ENCODE data around the gene HK2. TPM values are rescaled to one million over a fixed set of nuclear protein-coding genes. Genes with fewer than 3 reads are reported as not detected.

Gene HK2
- polyA plus RNA-seq, 5 donors, result 2.1 to 4.7 (median 4.3) TPM

DNA sequence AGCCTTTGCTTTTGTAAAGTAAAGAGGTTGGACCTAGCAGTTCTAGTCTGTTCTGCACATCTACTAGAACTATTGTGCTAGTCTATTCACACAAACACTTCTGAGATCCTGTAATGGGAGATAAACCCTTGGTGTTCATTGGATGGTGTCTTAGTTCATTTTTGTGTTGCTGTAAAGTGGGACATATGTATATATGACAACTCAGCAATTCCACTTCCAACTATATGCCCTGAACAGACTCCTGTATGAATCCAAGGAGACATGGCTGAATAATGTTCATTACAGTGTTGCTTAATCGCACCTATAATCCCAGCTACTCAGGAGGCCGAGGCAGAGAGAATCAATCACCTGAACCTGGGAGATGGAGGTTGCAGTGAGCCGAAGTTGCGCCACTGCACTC, 23.3 kb downstream of the HK2 start:
- no peak for DNase-seq

DNA sequence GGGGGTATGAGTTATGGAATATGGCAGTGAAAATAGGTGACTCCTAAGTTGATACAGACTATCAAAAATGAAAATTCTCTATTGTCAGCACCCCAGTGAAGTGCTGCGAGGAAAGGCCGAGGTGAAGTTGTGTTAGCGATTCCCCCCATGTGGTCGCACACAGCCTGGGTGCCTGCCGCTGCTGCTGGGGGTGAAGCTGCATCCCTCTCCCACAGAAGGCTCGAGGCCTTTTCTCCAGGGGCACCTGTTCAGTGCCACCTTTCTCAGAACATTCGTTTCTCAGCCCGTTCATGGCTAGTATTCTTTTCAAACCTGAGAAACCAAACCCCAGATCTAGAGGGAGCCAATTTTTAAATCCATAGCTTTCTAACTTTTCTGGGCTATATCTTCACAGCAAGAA, 23.8 kb downstream of the HK2 start:
- DNase-seq, result no peak

DNA sequence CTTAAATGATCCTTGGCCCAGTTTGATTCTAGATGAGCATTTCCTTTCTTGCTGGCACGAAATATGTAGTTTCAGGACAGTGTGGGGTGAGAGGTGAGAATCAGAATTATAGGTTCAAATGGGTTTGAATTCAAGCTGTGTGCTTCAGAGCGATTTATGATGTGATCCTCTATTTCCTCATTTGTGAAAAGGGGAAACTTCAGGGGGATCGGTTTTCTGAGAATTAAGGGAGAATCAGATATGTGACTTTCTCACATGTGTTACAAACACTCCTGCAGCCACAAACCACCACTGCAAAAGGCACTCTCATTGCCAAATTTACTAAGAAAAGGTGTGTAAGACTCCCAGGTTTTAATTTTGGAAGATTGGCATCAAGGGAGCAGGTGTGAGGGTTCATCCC, 24.4 kb downstream of the HK2 start:
- DNase-seq, result no peak

DNA sequence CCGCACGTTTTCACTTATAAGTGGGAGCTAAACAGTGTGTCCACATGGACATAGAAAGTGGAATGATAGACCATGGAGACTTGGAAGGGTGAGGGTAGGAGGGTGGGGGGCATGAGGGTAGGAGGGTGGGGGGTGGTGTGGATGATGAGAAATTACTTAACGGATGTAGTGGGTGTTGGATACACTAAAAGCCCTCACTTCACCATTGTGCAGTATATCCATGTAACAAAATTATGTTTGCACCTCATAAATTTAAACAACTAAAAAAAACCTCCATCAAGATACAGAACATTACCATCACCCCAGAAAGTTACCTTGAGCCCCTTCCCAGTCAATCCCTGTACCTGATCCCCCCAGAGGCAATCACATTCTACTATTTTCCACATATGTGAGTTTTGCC, 26.2 kb downstream of the HK2 start:
- DNase-seq, result no peak

DNA sequence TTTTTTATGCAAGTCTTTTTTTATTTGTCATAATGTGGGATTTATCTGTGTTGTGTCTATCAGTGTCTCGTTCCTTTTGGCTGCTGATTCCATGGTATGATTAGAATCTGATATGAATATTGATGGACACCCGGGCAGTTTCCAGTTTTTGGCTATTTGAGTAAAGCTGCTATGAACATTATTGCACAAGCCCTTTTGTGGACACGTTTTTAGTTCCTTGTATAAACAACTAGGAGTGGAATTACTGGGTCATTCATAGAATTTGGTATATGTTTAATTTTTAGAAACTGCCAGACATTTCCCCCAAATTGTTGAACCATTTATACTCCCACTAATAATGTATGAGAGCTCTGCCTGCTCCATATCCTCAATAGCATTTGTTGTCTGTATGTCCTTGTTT, 26.6 kb downstream of the HK2 start:
- no peak for DNase-seq

DNA sequence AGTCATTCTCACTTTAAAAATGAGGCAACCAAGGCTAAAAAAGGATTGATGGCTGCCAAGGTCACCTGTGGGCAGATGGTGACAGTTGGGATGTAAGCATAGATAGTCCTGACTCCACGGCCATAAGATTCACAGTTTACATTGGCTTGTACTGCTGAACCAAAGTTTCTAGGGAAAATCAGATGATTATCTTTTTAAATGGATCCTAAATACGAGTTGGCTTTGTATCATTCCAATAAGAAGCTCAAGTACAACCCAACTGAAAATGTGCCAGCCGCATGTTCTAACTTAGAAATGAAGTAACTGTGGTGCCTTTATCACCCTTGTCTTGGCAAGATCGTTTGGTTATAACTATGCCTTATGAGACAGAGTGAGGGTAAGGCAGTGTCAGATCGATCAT, 27.6 kb downstream of the HK2 start:
- DNase-seq, result no peak

DNA sequence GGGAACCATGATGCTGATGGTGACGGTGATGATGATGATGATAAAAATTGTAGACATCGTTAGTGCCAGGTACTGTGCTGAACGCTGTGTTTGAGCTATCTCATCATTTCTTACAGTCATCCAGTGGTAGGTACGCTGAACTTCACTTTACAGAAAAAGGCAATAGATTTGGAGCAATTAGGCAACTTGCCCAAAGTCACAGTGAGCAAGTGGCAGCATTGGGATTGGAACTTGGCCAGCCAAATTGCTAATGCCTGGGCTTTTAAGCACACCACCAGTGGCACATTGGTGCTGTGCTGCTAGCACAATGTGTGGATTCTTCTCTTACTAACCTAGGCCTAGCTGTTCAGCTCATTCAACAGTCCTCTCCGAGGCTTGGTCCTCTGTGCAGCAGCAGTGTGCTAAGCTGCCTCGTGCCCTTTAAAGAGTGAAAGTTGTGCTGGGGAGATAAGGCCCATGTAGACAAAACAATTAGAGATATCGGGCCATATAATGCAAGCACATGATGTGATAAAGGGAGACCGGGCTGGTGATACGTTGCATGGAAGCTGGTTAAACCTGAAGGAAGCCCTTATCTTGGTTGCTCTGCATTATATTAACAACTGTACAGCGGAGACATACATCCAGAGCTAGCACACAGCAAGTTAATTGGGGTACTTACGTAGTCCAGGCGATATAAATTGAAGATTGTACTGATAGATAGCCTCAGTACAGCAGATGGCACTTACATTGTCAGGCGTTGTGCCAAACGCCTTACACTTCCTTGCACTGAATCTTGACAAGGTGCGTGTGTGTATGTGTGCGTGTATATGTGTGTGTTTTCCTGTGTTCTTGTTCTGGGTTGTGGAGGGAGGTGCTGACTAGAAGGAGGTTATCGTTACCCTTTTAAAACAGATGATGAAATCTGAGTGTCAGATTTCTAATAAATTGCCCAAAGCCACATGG, 28.4 kb downstream of the HK2 start:
- no peak for DNase-seq

DNA sequence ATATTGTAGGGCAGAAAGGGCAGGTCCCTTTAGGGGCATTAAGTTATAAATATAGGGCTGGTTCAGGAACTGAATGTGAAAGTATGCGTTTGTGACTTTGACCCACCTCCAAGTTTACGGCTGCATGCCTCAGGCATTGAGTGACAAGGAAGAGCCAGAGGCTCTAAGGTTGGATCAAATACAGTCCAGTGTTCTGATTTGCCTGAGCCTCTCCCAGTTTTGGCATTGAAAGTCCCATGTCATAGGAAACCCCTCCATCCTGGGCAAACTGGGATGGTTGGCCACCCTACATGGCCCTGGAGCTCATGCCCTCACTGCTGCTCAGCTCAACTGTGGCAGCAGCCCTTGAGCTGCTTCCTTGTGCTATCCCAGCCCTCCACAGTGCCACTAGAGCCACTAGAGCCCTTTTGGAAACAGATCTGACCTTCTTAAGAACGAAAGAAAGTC, 29.9 kb downstream of the HK2 start:
- DNase-seq, result no peak

DNA sequence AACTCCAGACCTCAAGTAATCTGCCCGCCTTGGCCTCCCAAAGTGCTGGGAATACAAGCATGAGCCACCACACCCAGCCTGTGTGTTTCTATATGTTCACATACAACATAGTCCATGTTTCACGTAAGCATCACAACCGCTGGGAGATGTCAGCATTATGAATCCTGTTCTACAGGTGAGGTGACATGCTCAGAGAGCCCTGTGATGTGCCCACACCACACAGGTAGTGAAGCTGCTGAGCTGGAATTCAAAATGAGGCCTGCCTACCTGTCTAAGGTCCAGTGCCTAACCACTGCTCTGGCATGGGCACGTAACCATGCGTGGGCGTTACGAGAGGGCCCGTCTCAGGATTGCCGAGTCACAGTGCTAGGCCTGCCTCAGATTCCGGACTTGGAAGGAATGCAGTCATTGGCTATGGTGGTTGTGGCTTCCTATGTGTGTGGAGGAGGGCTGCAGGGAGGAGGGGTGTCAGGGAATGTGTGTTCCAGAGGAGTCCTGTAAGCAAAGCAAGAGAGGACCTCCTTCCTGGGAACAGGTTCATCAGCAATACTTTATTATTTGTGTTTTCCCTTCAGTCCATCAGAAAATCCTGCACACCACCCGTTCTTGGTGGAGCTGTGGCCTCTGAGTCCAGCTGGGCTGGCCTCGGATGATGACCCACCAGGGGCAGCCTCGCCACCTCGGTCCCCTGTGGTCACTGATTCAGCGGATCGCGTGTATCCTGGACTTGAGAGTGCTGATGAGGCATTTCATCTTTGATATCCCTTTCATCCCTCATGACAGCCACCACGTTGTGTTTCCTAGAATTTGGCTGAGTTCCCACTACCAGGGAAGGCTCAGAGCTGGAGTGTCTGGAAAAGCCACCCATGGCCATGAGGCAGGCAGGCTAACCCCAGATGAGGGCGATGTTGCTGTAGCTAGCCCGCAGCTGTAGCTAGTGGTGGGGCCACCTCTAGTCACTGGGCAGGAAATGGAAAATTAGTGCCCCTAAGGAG, 31.1 kb downstream of the HK2 start:
- no peak for DNase-seq

DNA sequence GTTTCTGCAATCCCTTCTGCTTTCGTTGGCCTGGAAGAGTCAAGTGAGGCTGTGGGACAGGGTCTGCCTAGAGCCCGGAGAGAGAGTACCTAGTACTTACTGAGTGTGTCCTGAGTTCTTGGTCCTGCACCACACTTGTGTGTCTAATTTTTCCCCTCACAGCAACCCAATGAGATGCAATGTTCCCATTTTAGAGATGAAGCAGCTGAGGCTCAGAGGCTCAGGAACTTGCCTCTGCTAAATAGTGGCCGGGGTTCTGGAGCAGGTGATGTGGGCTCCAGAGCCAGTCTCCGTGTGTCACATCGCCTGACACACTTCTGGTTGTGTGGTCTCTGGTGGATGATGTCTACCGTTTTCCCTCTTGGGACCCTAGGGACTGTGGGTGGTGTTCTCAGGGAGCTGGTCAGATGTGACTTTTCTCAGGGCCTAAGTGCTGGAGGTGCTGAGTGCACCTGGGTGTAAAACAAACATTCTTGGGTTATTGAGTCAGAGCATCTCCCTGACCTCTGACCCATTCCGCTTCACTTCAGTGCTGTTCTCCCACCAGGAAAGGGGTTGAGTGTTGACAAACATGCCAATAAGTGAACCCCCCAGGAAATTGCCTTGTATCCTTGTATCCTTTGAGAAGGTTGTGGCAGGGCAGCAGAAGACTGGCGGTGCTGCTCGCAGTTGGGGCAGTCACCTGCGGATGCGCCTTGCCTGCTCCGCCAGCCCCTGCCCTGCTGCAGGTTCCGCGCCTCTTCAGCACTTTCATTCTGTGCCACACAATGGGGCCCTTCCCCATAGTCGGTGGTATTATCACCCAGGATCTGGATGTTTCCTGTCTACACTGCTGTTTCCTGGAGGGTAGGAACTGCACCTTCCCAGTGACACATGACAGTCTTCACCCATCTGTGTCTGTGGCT, 32.1 kb downstream of the HK2 start:
- DNase-seq, result no peak

DNA sequence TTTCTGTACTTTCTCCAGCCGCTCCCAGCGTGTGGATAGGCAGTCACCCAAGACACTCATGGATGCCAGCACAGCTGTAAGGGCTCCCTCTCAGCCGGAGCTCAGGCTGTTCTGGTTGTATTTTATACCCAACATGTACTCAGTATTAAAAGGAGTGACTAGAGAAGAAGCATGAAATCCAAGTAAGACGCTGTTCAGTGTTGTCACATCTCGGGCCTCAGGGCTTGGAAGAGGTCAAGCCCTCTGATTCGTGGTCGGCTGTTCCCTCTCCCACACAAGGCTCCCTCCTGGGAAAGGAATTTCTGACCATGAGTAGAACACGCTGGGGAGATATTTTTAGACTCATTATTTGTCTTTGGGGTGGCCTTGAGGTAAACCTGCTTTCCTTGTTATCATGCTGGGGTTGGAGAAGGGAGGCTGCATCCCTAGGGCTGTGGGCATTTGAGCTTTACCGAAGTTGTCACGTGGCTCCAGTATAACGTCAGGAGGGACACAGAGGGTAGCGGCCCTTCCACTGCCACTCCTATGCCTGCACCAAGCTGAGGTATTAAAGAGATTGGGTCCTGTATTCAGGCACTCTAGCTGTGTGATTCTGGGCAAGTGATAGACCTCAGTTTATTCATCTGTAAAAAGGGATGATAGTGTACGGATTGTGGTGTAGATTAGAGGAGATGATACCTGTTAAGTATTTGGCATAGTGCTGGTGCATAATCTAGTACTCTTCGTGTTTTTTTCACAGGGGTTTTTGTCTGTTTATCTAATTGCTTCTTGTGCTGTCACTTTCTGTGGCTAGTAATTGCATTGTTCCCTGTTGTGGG, 34.1 kb downstream of the HK2 start:
- no peak for DNase-seq

DNA sequence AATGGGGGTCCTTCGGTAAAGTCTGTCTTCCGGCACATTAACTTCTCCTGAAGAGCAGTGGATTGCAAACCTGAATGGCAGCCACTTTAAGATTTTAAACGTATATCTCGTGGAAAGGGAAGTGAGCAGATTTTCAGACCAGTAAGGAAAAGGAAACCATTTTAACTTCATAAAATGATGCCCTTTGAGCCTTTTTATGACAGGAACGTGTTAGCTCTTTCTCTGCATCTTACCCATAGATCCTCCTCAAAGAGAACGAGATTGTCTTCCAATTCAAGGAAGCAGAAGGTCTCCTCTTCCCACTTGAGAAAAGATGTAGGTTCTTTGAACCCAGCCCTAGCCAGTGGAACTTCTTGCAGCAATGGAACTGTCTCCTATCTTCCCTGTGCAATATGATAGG, 35.6 kb downstream of the HK2 start:
- DNase-seq, result no peak

DNA sequence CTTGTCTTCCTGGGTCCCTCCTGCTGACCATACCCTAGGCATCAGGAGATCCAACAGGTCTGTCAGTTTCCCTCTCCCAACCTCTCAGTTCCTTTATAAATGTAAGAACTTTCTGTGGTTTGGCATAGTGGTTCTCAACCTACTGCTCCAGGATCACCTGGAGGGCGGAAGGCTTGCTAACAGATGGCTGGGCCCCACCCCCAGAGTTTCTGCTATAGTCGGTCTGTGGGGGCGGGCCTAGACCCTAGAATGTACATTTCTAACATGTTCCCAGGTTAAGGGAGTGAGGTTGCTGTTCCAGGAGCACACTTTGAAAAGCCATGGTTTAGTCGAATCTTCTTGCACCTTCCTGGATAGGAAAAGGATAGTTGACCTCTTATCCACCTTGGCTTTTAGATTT, 37.0 kb downstream of the HK2 start:
- no peak for DNase-seq

DNA sequence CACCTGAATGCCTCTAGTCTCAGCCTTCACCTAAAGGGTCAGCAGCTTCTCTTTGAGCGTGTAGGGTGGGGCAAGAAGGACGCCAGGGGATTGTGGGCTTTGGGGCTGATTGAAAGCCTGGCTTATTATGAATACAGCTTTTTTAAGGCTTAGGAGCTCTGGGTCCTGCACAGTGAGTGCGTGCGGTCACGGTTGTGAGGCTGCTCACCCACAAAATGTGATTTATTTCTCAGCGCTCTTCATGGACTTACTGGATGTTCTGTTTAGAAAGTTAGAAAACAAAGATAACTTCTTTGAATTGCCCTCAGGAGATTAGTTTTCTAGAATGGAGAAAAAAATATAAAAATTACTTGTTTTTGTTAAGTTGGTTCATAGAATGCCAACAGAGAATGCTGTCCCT, 37.5 kb downstream of the HK2 start:
- no peak for DNase-seq

DNA sequence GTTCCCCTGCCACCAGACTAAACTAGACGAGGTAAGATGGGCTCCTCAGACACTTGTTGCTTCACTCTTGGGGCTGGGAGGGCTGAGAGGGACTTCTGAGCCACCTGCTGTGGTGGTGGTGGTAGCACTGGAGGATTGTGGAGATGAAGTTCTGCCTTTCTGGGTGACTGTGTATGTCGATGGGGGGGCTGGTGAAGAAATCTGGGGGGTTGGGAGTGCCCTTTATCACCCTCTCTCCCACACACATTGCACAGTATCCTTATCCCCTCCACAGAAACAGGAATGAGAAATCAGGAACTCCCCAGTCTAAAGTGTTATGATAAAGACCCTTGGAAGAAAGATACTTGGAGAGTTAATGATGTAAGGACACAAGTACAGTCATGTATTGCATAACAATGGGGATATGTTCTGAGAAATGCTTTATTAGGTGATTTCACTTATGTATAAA, 38.5 kb downstream of the HK2 start:
- DNase-seq, result no peak

DNA sequence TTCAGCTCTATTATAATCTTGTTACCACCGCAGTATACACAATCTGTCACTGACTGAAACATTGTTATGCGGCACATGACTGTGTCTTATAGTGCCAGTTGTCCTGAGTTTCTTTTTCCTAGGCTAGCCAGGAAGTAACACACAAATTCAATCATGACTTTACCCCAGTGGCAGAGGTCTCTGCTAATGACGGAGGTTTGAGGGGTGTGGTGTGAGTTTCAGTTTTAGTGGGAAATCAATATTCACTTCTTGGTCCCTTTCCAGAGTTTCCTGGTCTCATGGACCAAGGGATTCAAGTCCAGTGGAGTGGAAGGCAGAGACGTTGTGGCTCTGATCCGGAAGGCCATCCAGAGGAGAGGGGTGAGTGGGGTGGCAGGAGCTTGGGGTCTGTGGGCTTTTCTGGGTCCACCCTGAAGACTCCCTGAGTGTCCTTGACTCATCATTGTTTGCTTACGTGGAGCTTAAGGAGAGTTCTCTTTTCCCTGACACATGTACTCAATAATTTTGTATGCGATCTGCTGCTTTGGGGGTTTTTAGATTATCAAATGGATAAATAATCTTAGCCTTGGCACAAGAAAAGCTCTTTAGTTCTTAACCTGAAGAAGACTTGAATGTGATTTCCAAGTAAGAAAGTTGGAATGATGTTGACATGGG, 39.2 kb downstream of the HK2 start:
- no peak for DNase-seq

DNA sequence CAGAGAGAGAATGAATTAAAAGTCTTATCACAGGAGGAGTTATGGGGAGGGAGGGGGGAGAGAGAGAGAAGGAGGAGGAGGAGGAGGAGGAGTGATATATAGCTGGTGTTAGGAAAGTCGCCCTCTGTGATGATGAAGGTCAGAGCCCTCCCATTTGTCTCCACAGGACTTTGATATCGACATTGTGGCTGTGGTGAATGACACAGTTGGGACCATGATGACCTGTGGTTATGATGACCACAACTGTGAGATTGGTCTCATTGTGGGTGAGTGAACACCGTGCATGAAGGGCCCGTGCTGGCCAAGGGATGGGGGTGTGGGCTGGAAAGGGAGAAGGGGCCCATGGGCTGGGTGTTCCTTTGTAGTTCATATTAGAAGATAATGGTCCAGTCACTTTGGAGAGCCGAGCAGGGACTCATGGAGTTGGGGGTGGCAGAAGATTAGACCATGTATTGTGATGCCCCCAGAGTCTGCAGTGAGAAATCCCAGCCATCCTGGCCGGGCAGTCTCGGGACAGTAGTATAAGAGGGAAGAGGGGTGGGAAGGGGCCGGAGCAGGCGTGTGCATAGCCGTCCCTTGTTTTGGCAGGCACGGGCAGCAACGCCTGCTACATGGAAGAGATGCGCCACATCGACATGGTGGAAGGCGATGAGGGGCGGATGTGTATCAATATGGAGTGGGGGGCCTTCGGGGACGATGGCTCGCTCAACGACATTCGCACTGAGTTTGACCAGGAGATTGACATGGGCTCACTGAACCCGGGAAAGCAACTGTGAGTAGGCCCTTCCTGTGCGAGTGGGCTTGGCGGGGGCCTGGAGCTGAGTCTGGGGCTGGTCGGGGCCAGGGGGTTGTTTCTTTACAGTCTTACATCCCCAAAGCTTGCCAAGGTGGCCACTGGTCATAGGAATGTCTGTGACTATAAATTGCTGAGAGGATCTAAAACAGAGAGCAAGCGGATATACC, 40.0 kb downstream of the HK2 start:
- DNase-seq, result no peak

DNA sequence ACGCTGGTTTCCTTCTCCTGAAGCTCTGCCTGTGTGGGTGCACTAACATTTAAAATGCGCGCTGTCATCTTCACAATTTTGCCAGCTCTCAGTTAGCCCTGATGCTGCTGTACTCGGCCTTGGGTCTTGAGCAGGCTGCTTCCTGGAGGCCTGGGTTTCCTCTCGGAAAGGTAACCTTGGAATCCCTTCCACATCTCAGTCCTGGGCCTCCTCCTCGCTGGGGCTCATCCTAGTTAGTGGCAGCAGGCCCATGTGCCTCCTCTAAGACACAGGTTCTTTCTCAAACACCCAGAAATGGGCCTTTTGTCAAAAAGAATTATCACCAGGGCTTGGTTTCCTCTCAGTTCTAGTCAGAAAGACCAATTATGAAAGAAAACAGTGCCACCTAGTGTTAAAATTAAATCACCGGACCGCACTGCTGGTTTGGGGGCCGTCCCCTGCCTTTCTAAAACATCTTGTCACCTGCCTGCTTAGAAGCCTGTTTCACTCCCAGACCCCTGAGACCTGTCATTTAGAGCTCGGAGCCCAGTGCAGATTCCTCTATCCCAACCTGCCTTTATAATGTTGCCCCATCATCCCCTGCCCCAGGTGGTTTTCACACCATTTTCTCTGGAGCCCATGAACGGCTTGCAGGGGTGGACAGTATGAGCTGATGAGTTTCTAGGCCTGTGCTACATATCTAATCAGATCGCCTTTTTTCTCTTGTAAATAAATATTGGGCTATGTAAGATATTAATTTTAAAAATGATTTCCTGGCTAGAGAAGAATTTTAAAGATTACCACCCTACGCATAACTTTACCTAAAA, 42.4 kb downstream of the HK2 start:
- DNase-seq, result peak; percentile 37 to 49

Measured in right lung (tissue), 5 donors.